ENCODE results near the gene CHRND. TPM values are rescaled to one million over a fixed set of nuclear protein-coding genes. Genes with fewer than 3 reads are reported as not detected.

CHRND gene
- total and polyA plus RNA-seq, 4 donors: not detected

- 71% methylated on average over 10 of the region's 10 CpGs for WGBS
- TF ChIP-seq CTCF (IDR thresholded peaks at IDR 0.05; ENCODE audit: low read depth, low read length, missing input control): no peak
- Histone ChIP-seq H3K9me3 (ENCODE audit: control insufficient read depth in 4 of 4, low read length in 3 of 4) (no peaks in the 10 kb centered on the region), H3K27ac (ENCODE audit: low read depth in 1 of 2, low read length in 2 of 2) (no peak overlapping the region), H3K36me3 (ENCODE audit: control insufficient read depth in 4 of 4, insufficient read depth in 3 of 4, low read depth in 1 of 4, low read length in 3 of 4) (peaks cover 0 to 1% (median 0%) of the 10 kb centered on the region in 4 donors), H3K9ac (ENCODE audit: low read depth in 1 of 2, low read length in 2 of 2) (no peak overlapping the region), H3K27me3 (ENCODE audit: control insufficient read depth in 4 of 4, insufficient read depth in 4 of 4, low read length in 3 of 4) (no peaks in the 10 kb centered on the region), H3K4me1 (ENCODE audit: control insufficient read depth in 4 of 4, insufficient read depth in 4 of 4, low read length in 3 of 4) (peaks cover 2 to 9% (median 5%) of the 10 kb centered on the region in 4 donors), H3K4me3 (ENCODE audit: low read depth in 1 of 3, low read length in 3 of 3) (no peak overlapping the region)
- no peak for DNase-seq (ENCODE audit: low spot score)
These were observed 24.1 kb upstream of the CHRND start for GRCh38 chr2:232501794-232502390.

- no peak for DNase-seq (ENCODE audit: low spot score)
- no peak overlapping the region for H3K27ac ChIP-seq (ENCODE audit: low read depth in 1 of 2, low read length in 2 of 2)
- H3K36me3 ChIP-seq (ENCODE audit: control insufficient read depth in 4 of 4, insufficient read depth in 3 of 4, low read depth in 1 of 4, low read length in 3 of 4): peaks cover 0 to 1% (median 0%) of the 10 kb centered on the region in 4 donors
- H3K9me3 ChIP-seq (ENCODE audit: control insufficient read depth in 4 of 4, low read length in 3 of 4): no peaks in the 10 kb centered on the region
- H3K27me3 ChIP-seq (ENCODE audit: control insufficient read depth in 4 of 4, insufficient read depth in 4 of 4, low read length in 3 of 4): no peaks in the 10 kb centered on the region
- TF ChIP-seq ATF3 (IDR thresholded peaks at IDR 0.05) (no peak), RXRA (IDR thresholded peaks at IDR 0.05) (no peak), HNF4A (conservative IDR thresholded peaks at IDR 0.05) (no peak), ZBTB33 (IDR thresholded peaks at IDR 0.05) (no peak), GABPA (IDR thresholded peaks at IDR 0.05 in 1 of 2, conservative IDR thresholded peaks at IDR 0.05 in 1 of 2) (no peak), FOXA2 (IDR thresholded peaks at IDR 0.05) (no peak), SP1 (IDR thresholded peaks at IDR 0.05) (no peak), EGR1 (IDR thresholded peaks at IDR 0.05; ENCODE audit: low read depth in 2 of 2) (no peak), CTCF (IDR thresholded peaks at IDR 0.05; ENCODE audit: low read depth, low read length, missing input control) (no peak), RAD21 (IDR thresholded peaks at IDR 0.05) (no peak), FOXA1 (IDR thresholded peaks at IDR 0.05) (no peak), HNF4G (IDR thresholded peaks at IDR 0.05) (no peak), MAX (IDR thresholded peaks at IDR 0.05) (no peak), REST (IDR thresholded peaks at IDR 0.05) (no peak), JUND (IDR thresholded peaks at IDR 0.05) (no peak), YY1 (IDR thresholded peaks at IDR 0.05) (no peak), NR2F2 (IDR thresholded peaks at IDR 0.05) (no peak), TAF1 (conservative IDR thresholded peaks at IDR 0.05) (no peak)
- H3K9ac ChIP-seq (ENCODE audit: low read depth in 1 of 2, low read length in 2 of 2): no peak overlapping the region
- peak overlapping the region in 1 of 3 donors; percentile 39 for H3K4me3 ChIP-seq (ENCODE audit: low read depth in 1 of 3, low read length in 3 of 3)
- peaks cover 2 to 9% (median 5%) of the 10 kb centered on the region in 4 donors for H3K4me1 ChIP-seq (ENCODE audit: control insufficient read depth in 4 of 4, insufficient read depth in 4 of 4, low read length in 3 of 4)
- WGBS: 55% methylated on average over 20 of the region's 21 CpGs
These were observed 23.4 kb upstream of the CHRND start for GRCh38 chr2:232502511-232502910.

All from liver (tissue), 9 donors.